A549 (cell line): ENCODE results near the gene ZIC4.

Experiments
- CHD2 ChIP-seq: fragments of 150-350 bp; IDR thresholded peaks from 2 replicates; pipeline ENCODE4 v1.6.1; 2014; ENCODE audit warnings: low read length; ENCODE audit not compliant: partially characterized antibody
- CHD4 ChIP-seq: fragments of 200-600 bp; sonication (generic); IDR thresholded peaks from 2 replicates; pipeline ENCODE4 v1.6.1; 2016; ENCODE audit warnings: antibody characterized with exemption, mild to moderate bottlenecking, borderline replicate concordance
- CTCF ChIP-seq: fragments of >200 bp; sonication (Bioruptor Twin); formaldehyde crosslinking; IDR thresholded peaks from 3 replicates; pipeline ENCODE4 v1.5.1; 2016
- EP300 ChIP-seq, 2 experiments: fragments of >200 bp; sonication (Bioruptor Twin); formaldehyde crosslinking; IDR thresholded peaks; 2 replicates in 1 of 2; 3 replicates in 1 of 2; pipeline ENCODE4 v1.6.1; 2016 to 2017
- KDM5A ChIP-seq: fragments of 200-600 bp; sonication (generic); IDR thresholded peaks from 2 replicates; pipeline ENCODE4 v1.6.1; 2016; ENCODE audit warnings: antibody characterized with exemption, mild to moderate bottlenecking
- POLR2A ChIP-seq: IDR thresholded peaks from 2 replicates; pipeline ENCODE4 v1.6.1; 2012; ENCODE audit warnings: mild to moderate bottlenecking, low read length
- RCOR1 ChIP-seq: fragments of 150-350 bp; IDR thresholded peaks from 2 replicates; pipeline ENCODE4 v1.6.1; 2014; ENCODE audit warnings: antibody characterized with exemption, low read length, low read depth
- TP53 ChIP-seq: fragments of 250-450 bp; sonication (Bioruptor Pico); IDR thresholded peaks from 2 replicates; pipeline ENCODE4 v1.5.0; 2021; ENCODE audit warnings: mild to moderate bottlenecking, moderate library complexity

- TF ChIP-seq KDM5A, result no peak
- no peak for TF ChIP-seq EP300 (IDR thresholded peaks at IDR 0.05)
- no peak for TF ChIP-seq CTCF
- TF ChIP-seq RCOR1, result no peak
- TF ChIP-seq TP53 (CRISPR knock-in tag), result no peak
- no peak for TF ChIP-seq CHD2
- no peak for TF ChIP-seq CHD4
- TF ChIP-seq POLR2A, result no peak
Measured at GRCh38 chr3:147387885-147388699, 18.3 kb downstream of the ZIC4 start.
